ENCODE measurements around the gene ELF5.

DNA sequence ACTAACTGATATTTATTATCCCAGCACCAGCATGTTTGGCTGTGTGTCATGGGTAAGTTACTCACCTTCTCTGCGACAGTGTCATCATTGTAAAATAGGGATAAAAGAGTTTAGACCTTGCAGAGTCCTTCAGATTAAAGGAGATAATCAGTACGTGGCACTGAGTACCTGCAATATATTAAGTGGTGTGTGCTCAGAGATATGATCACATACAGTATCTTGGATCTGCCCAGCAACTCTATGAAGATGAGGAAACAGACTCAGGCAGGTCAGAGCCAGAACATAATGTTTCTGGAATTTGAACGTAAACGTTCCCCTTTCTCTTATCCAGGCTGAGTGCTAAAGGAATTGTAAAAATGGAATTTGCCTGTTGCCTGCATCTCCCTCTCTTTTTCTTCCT lies 46.9 kb upstream of the ELF5 start:
- TF ChIP-seq CTCF (IDR thresholded peaks at IDR 0.05; ENCODE audit: low read length) (no peak), EZH2 (IDR thresholded peaks at IDR 0.05; ENCODE audit: borderline replicate concordance, low read length) (no peak)

Data from OCI-LY1 (cell line).